Coronary artery (tissue), 2 donors: Measurements from ENCODE around the gene ELAVL1.

Experiments used
- DNase-seq: peaks from one replicate; pipeline ENCODE4 v3.0.0-alpha.2; 2017; ENCODE audit warnings: low spot score
- H3K27ac ChIP-seq, 2 donors: fragments of 200-600 bp; sonication (generic); one replicate each; pipeline ENCODE4 v1.5.1; 2016 to 2019
- H3K4me3 ChIP-seq: fragments of 200-600 bp; sonication (generic); 2 replicates; pipeline ENCODE4 v1.5.1; 2016; ENCODE audit warnings: mild to moderate bottlenecking, moderate library complexity
- TF ChIP-seq, protein P1 (sequence below): fragments of 200-600 bp; sonication (generic); IDR thresholded peaks from one replicate; pipeline ENCODE4 v1.5.1; 2019; ENCODE audit warnings: antibody characterized with exemption

Gene ELAVL1

DNA sequence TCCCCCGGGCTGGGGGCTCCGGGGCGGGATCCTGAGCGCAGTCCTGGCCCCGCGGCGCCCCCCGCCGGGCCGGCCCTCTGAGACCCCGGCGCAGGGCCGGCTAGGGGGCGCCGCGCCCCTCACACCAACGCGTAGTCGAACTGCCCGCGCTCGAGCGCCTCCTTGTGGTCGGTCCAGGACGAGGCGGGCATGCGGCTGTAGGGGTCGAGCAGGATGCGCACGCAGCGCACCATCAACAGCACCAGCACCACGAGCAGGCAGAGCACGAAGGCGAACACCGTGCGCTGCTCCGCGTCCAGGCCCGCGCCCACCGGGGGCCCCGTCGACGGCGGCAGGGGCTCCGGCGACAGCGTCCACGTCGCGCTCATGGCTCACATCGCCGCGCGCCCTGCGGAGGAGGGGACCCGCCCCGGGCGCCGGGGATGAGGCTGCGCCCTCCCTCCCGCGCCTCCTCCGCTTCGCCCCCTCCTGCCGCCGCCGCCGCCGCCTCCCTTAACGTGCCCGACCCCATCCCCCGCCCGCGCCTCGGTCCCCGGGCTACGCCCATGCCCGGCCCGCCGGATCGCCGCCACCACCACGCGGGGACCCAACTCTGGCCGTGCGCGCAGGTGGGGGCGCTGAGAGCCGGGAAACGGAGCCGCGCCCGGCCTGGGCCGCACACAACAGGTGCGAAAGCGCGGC, 80.1 kb downstream of the ELAVL1 start:
- TF ChIP-seq, protein P1, sequence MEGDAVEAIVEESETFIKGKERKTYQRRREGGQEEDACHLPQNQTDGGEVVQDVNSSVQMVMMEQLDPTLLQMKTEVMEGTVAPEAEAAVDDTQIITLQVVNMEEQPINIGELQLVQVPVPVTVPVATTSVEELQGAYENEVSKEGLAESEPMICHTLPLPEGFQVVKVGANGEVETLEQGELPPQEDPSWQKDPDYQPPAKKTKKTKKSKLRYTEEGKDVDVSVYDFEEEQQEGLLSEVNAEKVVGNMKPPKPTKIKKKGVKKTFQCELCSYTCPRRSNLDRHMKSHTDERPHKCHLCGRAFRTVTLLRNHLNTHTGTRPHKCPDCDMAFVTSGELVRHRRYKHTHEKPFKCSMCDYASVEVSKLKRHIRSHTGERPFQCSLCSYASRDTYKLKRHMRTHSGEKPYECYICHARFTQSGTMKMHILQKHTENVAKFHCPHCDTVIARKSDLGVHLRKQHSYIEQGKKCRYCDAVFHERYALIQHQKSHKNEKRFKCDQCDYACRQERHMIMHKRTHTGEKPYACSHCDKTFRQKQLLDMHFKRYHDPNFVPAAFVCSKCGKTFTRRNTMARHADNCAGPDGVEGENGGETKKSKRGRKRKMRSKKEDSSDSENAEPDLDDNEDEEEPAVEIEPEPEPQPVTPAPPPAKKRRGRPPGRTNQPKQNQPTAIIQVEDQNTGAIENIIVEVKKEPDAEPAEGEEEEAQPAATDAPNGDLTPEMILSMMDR, result peak; percentile 83
- no peak for DNase-seq
- peak overlapping the region in 1 of 2 donors; percentile 94 for H3K27ac ChIP-seq
- H3K4me3 ChIP-seq, result peak overlapping the region; percentile 75

DNA sequence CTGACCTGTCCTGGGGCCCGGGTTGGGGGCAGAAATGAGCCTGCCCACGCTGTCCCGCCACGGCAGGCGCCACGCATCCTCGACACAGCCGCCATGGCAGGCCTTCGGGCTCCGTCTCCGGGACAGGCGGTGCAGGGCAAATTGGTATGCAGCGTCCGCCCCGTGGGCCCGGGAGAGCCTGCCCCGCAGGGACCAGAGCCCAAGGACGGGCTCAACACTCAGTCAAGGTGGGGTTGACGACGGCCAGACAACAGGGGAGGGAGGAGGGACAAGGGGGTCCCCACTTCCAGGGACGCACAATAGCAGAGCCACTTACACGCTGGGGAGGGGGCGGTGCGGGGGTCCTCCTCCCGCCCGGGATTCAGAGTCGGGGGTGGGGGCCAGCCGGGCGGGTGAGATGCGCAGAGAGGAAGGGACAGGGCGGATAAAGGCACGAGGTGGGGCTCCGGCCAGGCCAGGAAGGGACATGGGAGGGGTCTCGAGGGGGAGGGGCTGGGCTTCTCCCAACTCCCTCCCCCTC, 80.7 kb downstream of the ELAVL1 start:
- DNase-seq, result no peak
- Histone ChIP-seq H3K27ac (peak overlapping the region in 1 of 2 donors; percentile 94), H3K4me3 (peak overlapping the region; percentile 75)
- TF ChIP-seq, protein P1, result no peak

- Histone ChIP-seq H3K27ac (peak overlapping the region in 1 of 2 donors; percentile 94), H3K4me3 (no peak overlapping the region)
- DNase-seq, result no peak
- TF ChIP-seq, protein P1, result no peak
Observed at GRCh38 chr19:7924241-7924640, 81.2 kb downstream of the ELAVL1 start.

GRCh38 chr19:7923295-7924191, 81.9 kb downstream of the ELAVL1 start:
- DNase-seq, result no peak
- TF ChIP-seq, protein P1, result no peak
- H3K27ac ChIP-seq, result peak overlapping the region in 1 of 2 donors; percentile 94
- H3K4me3 ChIP-seq, result no peak overlapping the region

DNA sequence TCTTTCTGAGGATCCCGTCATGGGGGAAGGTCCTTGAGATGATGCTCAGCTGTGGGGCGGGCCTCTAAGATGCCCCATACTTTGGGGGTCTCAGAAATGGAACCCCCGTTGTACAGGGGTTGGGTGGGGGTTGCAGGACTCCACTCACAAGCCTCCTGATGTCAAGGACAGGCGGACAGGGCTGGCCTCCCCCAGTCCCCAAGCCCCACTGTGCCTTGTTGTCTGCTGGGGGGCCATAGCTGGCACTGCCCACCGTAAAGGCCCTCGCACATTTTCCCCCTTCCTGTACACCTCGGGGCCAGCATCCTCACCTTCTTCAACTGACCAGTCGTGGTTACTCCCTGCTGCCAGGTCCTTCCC, 82.6 kb downstream of the ELAVL1 start:
- Histone ChIP-seq H3K27ac (no peak overlapping the region), H3K4me3 (no peak overlapping the region)
- DNase-seq, result no peak
- TF ChIP-seq, protein P1, result no peak

DNA sequence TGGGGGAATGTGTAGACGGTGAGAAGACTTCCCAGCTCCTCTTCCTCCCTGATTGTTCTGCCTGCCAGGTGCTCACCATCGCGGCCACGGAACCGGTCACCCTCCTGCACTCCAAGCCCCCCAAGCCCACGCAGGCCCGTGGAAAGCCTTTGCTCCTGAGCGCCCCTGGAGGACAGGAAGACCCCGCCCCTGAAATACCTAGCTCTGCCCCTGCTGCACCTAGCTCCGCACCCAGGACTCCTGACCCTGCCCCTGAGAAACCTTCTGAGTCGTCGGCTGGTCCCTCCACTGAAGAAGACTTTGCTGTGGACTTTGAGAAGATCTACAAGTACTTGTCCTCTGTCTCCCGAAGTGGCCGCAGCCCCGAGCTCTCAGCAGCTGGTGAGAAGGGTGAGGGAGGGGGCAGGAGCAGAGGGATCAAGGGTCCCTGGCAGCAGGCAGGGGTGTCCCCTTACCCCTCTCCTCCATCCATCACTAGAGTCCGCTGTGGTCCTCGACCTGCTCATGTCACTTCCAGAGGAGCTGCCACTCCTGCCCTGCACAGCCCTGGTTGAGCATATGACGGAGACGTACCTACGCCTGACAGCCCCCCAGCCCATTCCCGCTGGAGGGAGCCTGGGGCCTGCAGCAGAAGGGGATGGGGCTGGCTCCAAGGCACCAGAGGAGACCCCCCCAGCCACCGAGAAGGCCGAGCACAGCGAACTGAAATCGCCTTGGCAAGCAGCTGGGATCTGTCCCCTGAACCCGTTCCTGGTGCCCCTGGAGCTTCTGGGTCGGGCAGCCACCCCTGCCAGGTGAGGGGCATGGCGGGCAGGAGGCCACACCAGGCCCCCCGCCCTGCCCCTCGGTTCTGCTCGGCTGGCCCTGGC, 83.2 kb downstream of the ELAVL1 start:
- Histone ChIP-seq H3K4me3 (peak overlapping the region; percentile 87), H3K27ac (peak overlapping the region in 1 of 2 donors; percentile 96)
- TF ChIP-seq, protein P1, result no peak
- DNase-seq, result no peak
